Stimulated activated CD8-positive, alpha-beta memory T cell treated with anti-CD3 and anti-CD28 coated beads, Interleukin-7, amount 100 ng/mL, for 48 hours (primary cell): ENCODE results near the gene GMIP.
"Not testable (repeated sequence)": the region's sequence is repeated elsewhere in the genome, so short reads cannot be mapped to it uniquely, and the experiment has no call there.

Experiments used
- DNase-seq, 2 donors: peaks; one replicate each; pipeline ENCODE4 v3.0.0-alpha.2; 2020; ENCODE audit warnings: low read depth in 1 of 2; ENCODE audit errors: extremely low read depth in 1 of 2

GMIP gene

GRCh38 chr19:19615086-19615485, 28.4 kb downstream of the GMIP start:
- peak in 1 of 2 donors; percentile 45 for DNase-seq

GRCh38 chr19:19613506-19613905, 30.0 kb downstream of the GMIP start:
- DNase-seq, result no peak

- DNase-seq, result no peak
These were observed 32.9 kb downstream of the GMIP start for GRCh38 chr19:19610376-19611202.

GRCh38 chr19:19606686-19607085, 36.8 kb downstream of the GMIP start:
- DNase-seq, result not testable (repeated sequence)

- DNase-seq, result peak in 1 of 2 donors; percentile 32
These were observed 37.4 kb downstream of the GMIP start for GRCh38 chr19:19606021-19606420.

- no peak for DNase-seq
These were observed 40.6 kb downstream of the GMIP start for GRCh38 chr19:19602713-19603324.

GRCh38 chr19:19602136-19602712, 41.2 kb downstream of the GMIP start:
- no peak for DNase-seq

- DNase-seq, result no peak
These were observed 42.6 kb downstream of the GMIP start for GRCh38 chr19:19600793-19601330.

- peak in 1 of 2 donors; percentile 53 for DNase-seq
These were observed 44.6 kb downstream of the GMIP start for GRCh38 chr19:19598728-19599451.

- DNase-seq, result peak in 1 of 2 donors; percentile 52
These were observed 45.6 kb downstream of the GMIP start for GRCh38 chr19:19597809-19598306.

GRCh38 chr19:19595171-19595701, 48.2 kb downstream of the GMIP start:
- no peak for DNase-seq

- no peak for DNase-seq
These were observed 49.1 kb downstream of the GMIP start for GRCh38 chr19:19594381-19594780.

- DNase-seq, result no peak
These were observed 50.8 kb downstream of the GMIP start for GRCh38 chr19:19592690-19593089.

- DNase-seq, result peak in 1 of 2 donors; percentile 80
These were observed 52.2 kb downstream of the GMIP start for GRCh38 chr19:19591133-19591825.

GRCh38 chr19:19588546-19588945, 54.9 kb downstream of the GMIP start:
- no peak for DNase-seq

- no peak for DNase-seq
These were observed 55.7 kb downstream of the GMIP start for GRCh38 chr19:19587771-19588170.

- no peak for DNase-seq
These were observed 59.1 kb downstream of the GMIP start for GRCh38 chr19:19584356-19584755.

GRCh38 chr19:19582471-19582870, 61.0 kb downstream of the GMIP start:
- no peak for DNase-seq

- DNase-seq, result no peak
These were observed 62.1 kb downstream of the GMIP start for GRCh38 chr19:19581391-19581790.

GRCh38 chr19:19580418-19580817, 63.0 kb downstream of the GMIP start:
- DNase-seq, result no peak
